ENCODE data around the gene CLPX.
"Not testable (repeated sequence)": the region's sequence is repeated elsewhere in the genome, so short reads cannot be mapped to it uniquely, and the experiment has no call there.

CLPX gene

DNA sequence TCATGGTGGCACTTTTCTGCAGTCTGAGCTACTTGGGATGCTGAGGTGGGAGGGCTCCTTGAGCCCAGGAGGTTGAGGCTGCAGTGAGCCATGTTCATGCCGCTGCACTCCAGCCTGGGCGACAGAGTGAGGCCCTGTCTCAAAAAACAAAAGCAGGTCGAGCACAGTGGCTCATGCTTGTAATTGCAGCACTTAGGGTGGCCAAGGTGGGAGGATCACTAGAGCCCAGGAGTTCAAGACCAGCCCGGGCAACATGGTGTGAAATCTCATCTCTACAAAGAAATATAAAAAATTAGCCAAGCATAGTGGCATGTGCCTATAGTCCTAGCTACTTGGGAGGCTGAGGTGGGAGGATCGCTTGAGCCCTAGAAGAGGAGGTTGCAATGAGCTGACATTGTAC is 80.1 kb downstream of the CLPX start:
- TF ChIP-seq, protein P1, sequence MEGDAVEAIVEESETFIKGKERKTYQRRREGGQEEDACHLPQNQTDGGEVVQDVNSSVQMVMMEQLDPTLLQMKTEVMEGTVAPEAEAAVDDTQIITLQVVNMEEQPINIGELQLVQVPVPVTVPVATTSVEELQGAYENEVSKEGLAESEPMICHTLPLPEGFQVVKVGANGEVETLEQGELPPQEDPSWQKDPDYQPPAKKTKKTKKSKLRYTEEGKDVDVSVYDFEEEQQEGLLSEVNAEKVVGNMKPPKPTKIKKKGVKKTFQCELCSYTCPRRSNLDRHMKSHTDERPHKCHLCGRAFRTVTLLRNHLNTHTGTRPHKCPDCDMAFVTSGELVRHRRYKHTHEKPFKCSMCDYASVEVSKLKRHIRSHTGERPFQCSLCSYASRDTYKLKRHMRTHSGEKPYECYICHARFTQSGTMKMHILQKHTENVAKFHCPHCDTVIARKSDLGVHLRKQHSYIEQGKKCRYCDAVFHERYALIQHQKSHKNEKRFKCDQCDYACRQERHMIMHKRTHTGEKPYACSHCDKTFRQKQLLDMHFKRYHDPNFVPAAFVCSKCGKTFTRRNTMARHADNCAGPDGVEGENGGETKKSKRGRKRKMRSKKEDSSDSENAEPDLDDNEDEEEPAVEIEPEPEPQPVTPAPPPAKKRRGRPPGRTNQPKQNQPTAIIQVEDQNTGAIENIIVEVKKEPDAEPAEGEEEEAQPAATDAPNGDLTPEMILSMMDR (IDR thresholded peaks at IDR 0.05; ENCODE audit: insufficient read depth, low read depth, low read length, missing control alignments), result no peak
- H3K4me3 ChIP-seq (ENCODE audit: low read length), result no peak overlapping the region
- no peak for DNase-seq (ENCODE audit: low read depth)

DNA sequence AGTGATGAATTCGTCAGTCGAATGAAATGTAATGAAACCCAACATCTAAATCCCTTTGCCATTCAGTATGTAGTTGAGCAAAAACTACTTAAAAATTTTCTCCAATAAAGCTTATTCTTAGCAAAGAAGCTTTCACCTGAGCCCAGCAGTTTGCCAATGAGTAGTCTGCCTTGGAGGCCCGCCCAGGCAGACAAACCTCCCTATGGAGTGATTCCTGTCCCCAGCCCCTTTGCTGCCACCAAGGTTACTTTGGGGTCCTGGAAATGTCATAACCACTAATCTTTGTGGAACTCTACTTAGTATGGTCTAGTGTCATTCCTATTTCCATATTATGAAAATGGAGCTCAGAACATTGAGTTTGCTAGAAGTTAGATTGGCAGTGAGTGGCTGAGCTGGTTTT is 82.2 kb downstream of the CLPX start:
- DNase-seq (ENCODE audit: low read depth), result no peak
- no peak overlapping the region for H3K4me3 ChIP-seq (ENCODE audit: low read length)
- TF ChIP-seq, protein P1 (IDR thresholded peaks at IDR 0.05; ENCODE audit: insufficient read depth, low read depth, low read length, missing control alignments), result no peak

DNA sequence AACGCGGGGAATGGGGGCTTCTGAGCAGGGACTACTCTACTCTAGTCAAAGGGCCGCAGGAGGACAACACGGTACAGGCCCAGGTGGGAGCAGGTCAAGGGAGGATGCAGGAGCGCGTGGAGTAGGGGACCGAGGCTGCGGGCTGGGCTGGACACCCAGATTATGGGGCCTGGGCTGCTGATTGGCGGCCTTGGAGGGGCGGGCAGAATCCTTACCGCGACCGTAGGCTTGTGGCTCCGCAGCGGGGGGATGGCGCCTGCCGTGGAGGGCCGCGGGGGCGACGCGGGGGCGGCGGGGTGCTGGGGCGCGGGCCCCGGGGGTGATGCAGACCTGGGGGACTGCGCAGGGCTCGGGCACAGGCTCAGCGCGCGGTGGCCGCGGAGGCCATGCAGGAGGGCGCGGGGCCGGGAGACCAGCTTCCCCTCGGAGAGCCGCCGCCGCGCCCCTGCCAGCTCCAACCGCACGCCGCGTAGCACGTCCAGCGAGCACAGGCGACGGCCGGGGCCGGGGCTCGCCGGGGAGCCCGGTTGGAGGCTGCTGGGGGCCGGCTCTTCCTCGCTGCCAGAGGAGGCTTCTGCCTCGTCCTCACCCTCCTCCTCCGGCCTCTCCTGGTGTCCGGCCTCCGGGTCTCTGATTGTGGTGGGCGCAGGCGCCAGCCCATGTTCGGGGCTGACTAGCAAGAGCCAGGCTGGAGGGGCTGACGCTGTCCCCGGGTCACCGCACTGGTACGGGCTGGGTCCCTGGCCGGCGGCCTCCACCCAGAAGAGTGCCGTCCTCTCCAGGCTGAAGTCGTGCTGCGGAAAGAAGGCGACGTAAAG is 83.0 kb downstream of the CLPX start:
- TF ChIP-seq, protein P1 (IDR thresholded peaks at IDR 0.05; ENCODE audit: insufficient read depth, low read depth, low read length, missing control alignments), result no peak
- no peak overlapping the region for H3K4me3 ChIP-seq (ENCODE audit: low read length)
- no peak for DNase-seq (ENCODE audit: low read depth)

DNA sequence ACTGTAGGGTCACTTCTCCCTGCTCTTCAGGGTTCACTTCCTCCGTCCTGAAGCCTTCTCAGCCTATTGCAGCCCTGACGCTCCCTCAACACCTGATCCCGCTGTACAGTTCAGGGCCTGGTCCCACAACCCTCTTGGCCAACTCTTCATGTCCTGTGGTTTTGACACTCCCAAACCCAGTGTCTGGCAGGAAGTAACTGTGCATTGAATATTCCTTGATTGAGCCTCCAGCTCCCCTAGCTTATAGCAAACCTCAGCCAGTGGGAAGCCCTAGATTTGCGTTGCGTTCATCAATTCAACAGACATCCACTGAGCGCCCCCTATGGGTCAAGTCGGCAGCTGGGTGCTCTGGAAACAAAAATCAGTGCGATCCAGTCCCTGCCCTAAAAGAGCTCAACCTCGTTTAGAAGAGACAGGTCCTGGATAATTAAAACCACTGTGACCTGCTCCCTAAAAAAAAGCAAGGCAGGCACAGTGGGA is 83.7 kb downstream of the CLPX start:
- no peak overlapping the region for H3K4me3 ChIP-seq (ENCODE audit: low read length)
- peak; percentile 69 for DNase-seq (ENCODE audit: low read depth)
- TF ChIP-seq, protein P1 (IDR thresholded peaks at IDR 0.05; ENCODE audit: insufficient read depth, low read depth, low read length, missing control alignments), result peak; percentile 80

DNA sequence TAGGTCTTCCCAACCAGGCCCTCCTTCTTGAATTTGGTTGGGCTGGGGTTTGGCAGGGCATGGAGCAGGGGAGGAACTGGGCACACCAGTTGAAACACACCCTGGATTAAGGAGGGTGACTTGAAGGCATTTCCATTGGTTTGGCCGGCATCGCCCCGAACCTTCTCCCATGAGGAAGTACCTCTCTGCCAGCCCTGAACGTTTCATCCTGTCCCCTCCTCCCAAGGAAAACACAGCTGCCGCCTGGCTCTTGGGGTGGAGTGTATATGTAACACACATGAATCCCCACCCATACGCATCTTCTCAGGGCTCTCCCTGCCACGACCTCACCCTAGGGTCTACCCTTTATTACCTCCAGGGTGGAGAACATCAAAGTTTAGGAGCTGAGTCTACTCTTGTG is 84.7 kb downstream of the CLPX start:
- no peak overlapping the region for H3K4me3 ChIP-seq (ENCODE audit: low read length)

DNA sequence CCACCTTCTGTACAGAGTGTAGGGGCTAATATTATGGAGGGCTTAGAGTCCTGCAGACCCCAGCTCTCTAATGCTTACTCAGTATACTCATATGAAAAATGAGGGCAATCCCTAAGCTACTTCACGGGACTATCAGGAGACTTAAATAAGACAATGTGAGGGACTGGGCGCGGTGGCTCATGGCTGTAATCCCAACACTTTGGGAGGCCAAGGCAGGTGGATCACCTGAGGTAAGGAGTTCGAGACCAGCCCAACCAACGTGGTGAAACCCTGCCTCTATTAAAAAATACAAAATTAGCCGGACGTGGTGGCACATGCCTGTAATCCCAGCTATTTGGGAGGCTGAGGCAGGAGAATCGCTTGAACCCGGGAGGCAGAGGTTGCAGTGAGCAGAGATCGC is 85.3 kb downstream of the CLPX start:
- H3K4me3 ChIP-seq (ENCODE audit: low read length); DNase-seq (ENCODE audit: low read depth): not testable (repeated sequence)

More for the DNA sequence above, 84.7 kb downstream of the CLPX start:
- DNase-seq (ENCODE audit: low read depth), result no peak
- TF ChIP-seq, protein P1 (IDR thresholded peaks at IDR 0.05; ENCODE audit: insufficient read depth, low read depth, low read length, missing control alignments), result no peak

DNA sequence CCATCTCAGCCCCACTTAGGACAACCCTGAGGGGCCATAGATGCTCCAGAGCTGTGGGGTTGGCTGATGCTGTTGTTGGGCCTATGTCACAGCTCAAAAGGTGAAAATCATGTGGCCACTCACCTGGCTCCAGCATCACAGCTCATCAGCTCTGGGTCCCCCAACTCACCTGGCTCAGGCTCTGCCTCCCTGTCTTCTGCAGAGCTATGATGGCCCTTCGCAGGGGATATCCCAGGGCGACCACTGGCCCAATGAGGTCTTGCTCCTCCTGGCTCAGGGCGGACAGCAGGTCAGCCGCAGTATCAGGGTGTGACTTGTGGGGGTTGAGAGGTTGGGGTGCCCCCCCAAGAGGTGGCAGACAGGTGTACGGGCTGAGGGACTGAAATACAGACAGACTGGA is 85.8 kb downstream of the CLPX start:
- DNase-seq (ENCODE audit: low read depth), result no peak
- no peak overlapping the region for H3K4me3 ChIP-seq (ENCODE audit: low read length)
- TF ChIP-seq, protein P1 (IDR thresholded peaks at IDR 0.05; ENCODE audit: insufficient read depth, low read depth, low read length, missing control alignments), result no peak
